ENCODE measurements around the gene UBB.
"Not testable (repeated sequence)": the region's sequence is repeated elsewhere in the genome, so short reads cannot be mapped to it uniquely, and the experiment has no call there.

The UBB gene

DNA sequence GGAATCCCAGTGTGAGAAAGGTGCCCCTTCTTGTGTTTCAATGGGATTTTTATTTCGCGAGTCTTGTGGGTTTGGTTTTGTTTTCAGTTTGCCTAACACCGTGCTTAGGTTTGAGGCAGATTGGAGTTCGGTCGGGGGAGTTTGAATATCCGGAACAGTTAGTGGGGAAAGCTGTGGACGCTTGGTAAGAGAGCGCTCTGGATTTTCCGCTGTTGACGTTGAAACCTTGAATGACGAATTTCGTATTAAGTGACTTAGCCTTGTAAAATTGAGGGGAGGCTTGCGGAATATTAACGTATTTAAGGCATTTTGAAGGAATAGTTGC lies 567 bp downstream of the UBB start:
- H3K9ac ChIP-seq, result peak overlapping the region; percentile 72; the same call in 1 of the 2 replicates
- TF ChIP-seq, protein P1, sequence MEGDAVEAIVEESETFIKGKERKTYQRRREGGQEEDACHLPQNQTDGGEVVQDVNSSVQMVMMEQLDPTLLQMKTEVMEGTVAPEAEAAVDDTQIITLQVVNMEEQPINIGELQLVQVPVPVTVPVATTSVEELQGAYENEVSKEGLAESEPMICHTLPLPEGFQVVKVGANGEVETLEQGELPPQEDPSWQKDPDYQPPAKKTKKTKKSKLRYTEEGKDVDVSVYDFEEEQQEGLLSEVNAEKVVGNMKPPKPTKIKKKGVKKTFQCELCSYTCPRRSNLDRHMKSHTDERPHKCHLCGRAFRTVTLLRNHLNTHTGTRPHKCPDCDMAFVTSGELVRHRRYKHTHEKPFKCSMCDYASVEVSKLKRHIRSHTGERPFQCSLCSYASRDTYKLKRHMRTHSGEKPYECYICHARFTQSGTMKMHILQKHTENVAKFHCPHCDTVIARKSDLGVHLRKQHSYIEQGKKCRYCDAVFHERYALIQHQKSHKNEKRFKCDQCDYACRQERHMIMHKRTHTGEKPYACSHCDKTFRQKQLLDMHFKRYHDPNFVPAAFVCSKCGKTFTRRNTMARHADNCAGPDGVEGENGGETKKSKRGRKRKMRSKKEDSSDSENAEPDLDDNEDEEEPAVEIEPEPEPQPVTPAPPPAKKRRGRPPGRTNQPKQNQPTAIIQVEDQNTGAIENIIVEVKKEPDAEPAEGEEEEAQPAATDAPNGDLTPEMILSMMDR (conservative IDR thresholded peaks at IDR 0.05; ENCODE audit: low read depth, low read length), result no peak
- peak overlapping the region; percentile 95; the same call in 1 of the 2 replicates for H3K27ac ChIP-seq
- H3K4me2 ChIP-seq, result peak overlapping the region; percentile 42
- H3K4me3 ChIP-seq (IDR thresholded peaks at IDR 0.05; ENCODE audit: insufficient read depth, low read depth, low read length), result no peak overlapping the region
- no peaks in the 10 kb centered on the region for H3K27me3 ChIP-seq (ENCODE audit: insufficient read depth, low read depth)
- H3K79me2 ChIP-seq (ENCODE audit: insufficient read depth, low read depth), result peaks cover 7% of the 10 kb centered on the region
- H3K36me3 ChIP-seq (ENCODE audit: insufficient read depth), result peaks cover 4% of the 10 kb centered on the region; the same call in 1 of the 2 replicates
- H3K4me1 ChIP-seq (ENCODE audit: low read depth, poor library complexity, severe bottlenecking), result no peaks in the 10 kb centered on the region
- peak overlapping the region; percentile 78; the same call in 1 of the 2 replicates for H2AFZ ChIP-seq (ENCODE audit: low read depth)
- no peaks in the 10 kb centered on the region for H4K20me1 ChIP-seq (ENCODE audit: insufficient read depth)

GRCh38 chr17:16383216-16383615 lies 2.3 kb downstream of the UBB start:
- peaks cover 7% of the 10 kb centered on the region for H3K79me2 ChIP-seq (ENCODE audit: insufficient read depth, low read depth)
- H4K20me1 ChIP-seq (ENCODE audit: insufficient read depth), result no peaks in the 10 kb centered on the region
- H3K4me2 ChIP-seq, result no peak overlapping the region
- TF ChIP-seq, protein P1 (conservative IDR thresholded peaks at IDR 0.05; ENCODE audit: low read depth, low read length), result no peak
- H3K27ac ChIP-seq, result no peak overlapping the region
- H3K27me3 ChIP-seq (ENCODE audit: insufficient read depth, low read depth), result no peaks in the 10 kb centered on the region
- H2AFZ ChIP-seq (ENCODE audit: low read depth), result no peak overlapping the region
- no peak overlapping the region for H3K4me3 ChIP-seq (IDR thresholded peaks at IDR 0.05; ENCODE audit: insufficient read depth, low read depth, low read length)
- no peaks in the 10 kb centered on the region for H3K4me1 ChIP-seq (ENCODE audit: low read depth, poor library complexity, severe bottlenecking)
- H3K36me3 ChIP-seq (ENCODE audit: insufficient read depth), result peaks cover 4% of the 10 kb centered on the region; the same call in 1 of the 2 replicates
- H3K9ac ChIP-seq, result no peak overlapping the region

- no peak overlapping the region for H3K4me2 ChIP-seq
- no peaks in the 10 kb centered on the region for H3K27me3 ChIP-seq (ENCODE audit: insufficient read depth, low read depth)
- peaks cover 4% of the 10 kb centered on the region; the same call in 1 of the 2 replicates for H3K36me3 ChIP-seq (ENCODE audit: insufficient read depth)
- no peak overlapping the region for H2AFZ ChIP-seq (ENCODE audit: low read depth)
- TF ChIP-seq, protein P1 (conservative IDR thresholded peaks at IDR 0.05; ENCODE audit: low read depth, low read length), result no peak
- no peaks in the 10 kb centered on the region for H3K4me1 ChIP-seq (ENCODE audit: low read depth, poor library complexity, severe bottlenecking)
- no peak overlapping the region for H3K9ac ChIP-seq
- H3K27ac ChIP-seq, result no peak overlapping the region
- no peaks in the 10 kb centered on the region for H4K20me1 ChIP-seq (ENCODE audit: insufficient read depth)
- peaks cover 7% of the 10 kb centered on the region for H3K79me2 ChIP-seq (ENCODE audit: insufficient read depth, low read depth)
- no peak overlapping the region for H3K4me3 ChIP-seq (IDR thresholded peaks at IDR 0.05; ENCODE audit: insufficient read depth, low read depth, low read length)
These were observed 2.9 kb downstream of the UBB start for GRCh38 chr17:16383772-16384287.

DNA sequence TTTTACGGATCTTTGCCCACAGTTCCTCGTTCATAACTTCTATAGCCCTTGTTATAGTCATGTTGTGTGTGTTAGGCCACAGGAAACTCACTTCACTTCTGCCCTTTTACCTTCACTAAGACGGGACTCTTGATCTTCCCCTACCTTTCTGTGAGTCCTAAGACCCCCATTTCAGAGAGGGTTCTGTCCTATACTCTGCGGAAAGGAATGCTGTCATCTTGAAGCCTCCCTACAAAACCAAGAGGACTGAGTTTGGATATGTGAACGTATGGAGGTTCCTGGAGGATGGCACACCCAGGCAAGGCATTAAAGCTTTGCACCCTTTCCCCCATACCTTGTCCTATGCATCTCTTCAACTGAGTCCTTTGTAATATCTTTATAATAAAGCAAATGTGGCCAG lies 3.7 kb downstream of the UBB start:
- Histone ChIP-seq H2AFZ (ENCODE audit: low read depth) (no peak overlapping the region), H4K20me1 (ENCODE audit: insufficient read depth) (no peaks in the 10 kb centered on the region), H3K4me1 (ENCODE audit: low read depth, poor library complexity, severe bottlenecking) (no peaks in the 10 kb centered on the region), H3K79me2 (ENCODE audit: insufficient read depth, low read depth) (peaks cover 7% of the 10 kb centered on the region), H3K27ac (no peak overlapping the region), H3K27me3 (ENCODE audit: insufficient read depth, low read depth) (no peaks in the 10 kb centered on the region), H3K36me3 (ENCODE audit: insufficient read depth) (peaks cover 4% of the 10 kb centered on the region; the same call in 1 of the 2 replicates), H3K4me3 (IDR thresholded peaks at IDR 0.05; ENCODE audit: insufficient read depth, low read depth, low read length) (no peak overlapping the region), H3K9ac (no peak overlapping the region), H3K4me2 (no peak overlapping the region)
- TF ChIP-seq, protein P1 (conservative IDR thresholded peaks at IDR 0.05; ENCODE audit: low read depth, low read length), result no peak

DNA sequence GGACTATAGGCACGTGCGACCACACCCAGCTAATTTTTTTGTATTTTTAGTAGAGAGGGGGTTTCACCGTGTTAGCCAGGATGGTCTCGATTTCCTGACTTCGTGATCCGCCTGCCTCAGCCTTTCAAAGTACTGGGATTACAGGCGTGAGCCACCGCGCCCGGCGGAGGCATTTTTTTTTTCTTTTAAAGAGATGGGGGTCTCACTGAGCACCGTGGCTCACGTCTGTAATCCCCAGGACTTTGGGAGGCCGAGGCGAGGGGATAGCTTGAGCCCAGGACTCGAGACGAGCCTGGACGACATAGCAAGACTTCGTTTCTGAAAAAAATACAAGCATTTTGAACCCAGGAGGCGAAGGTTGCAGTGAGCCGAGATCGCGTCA lies 5.2 kb downstream of the UBB start:
- H3K27me3 ChIP-seq (ENCODE audit: insufficient read depth, low read depth); H3K4me2 ChIP-seq; H3K4me3 ChIP-seq (IDR thresholded peaks at IDR 0.05; ENCODE audit: insufficient read depth, low read depth, low read length); H3K36me3 ChIP-seq (ENCODE audit: insufficient read depth); H3K27ac ChIP-seq; H3K4me1 ChIP-seq (ENCODE audit: low read depth, poor library complexity, severe bottlenecking); H4K20me1 ChIP-seq (ENCODE audit: insufficient read depth); H3K79me2 ChIP-seq (ENCODE audit: insufficient read depth, low read depth): not testable (repeated sequence)
- H2AFZ ChIP-seq (ENCODE audit: low read depth), result peak overlapping the region; percentile 92; the same call in 1 of the 2 replicates
- peak overlapping the region; percentile 27; the same call in 1 of the 2 replicates for H3K9ac ChIP-seq
